PC-3 (cell line): Measurements from ENCODE around the gene SPPL2B.

Experiments
- EZH2phosphoT487 ChIP-seq: fragments of 300-600 bp; sonication (generic); IDR thresholded peaks from 2 replicates; pipeline ENCODE4 v1.6.1; 2018; ENCODE audit warnings: mild to moderate bottlenecking, antibody characterized with exemption, low read length, borderline replicate concordance
- TF ChIP-seq, protein P1 (sequence below): fragments of 300-600 bp; sonication (generic); conservative IDR thresholded peaks from 2 replicates; pipeline ENCODE4 v1.5.1; 2017; ENCODE audit warnings: antibody characterized with exemption, low read depth, mild to moderate bottlenecking, low read length

DNA sequence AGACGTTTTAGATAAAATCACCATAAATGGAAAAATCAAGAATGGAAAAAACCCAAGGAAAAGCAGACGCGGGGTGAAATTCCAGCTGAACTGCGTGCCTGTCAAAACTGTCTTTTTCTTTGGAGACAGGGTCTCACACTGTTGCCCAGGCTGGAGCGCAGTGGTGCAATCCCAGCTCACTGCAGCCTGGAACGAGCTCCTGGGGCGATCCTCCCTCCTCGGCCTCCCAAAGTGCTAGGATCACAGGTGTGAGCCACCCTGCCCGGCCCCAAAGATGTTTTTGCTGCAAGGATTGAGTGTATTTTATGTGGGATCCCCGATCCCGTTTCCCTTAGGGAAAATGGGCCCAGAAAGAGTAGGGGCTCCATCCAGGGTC, 45.6 kb upstream of the SPPL2B start:
- no peak for TF ChIP-seq EZH2phosphoT487
- TF ChIP-seq, protein P1, sequence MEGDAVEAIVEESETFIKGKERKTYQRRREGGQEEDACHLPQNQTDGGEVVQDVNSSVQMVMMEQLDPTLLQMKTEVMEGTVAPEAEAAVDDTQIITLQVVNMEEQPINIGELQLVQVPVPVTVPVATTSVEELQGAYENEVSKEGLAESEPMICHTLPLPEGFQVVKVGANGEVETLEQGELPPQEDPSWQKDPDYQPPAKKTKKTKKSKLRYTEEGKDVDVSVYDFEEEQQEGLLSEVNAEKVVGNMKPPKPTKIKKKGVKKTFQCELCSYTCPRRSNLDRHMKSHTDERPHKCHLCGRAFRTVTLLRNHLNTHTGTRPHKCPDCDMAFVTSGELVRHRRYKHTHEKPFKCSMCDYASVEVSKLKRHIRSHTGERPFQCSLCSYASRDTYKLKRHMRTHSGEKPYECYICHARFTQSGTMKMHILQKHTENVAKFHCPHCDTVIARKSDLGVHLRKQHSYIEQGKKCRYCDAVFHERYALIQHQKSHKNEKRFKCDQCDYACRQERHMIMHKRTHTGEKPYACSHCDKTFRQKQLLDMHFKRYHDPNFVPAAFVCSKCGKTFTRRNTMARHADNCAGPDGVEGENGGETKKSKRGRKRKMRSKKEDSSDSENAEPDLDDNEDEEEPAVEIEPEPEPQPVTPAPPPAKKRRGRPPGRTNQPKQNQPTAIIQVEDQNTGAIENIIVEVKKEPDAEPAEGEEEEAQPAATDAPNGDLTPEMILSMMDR, result no peak
